Gastrocnemius medialis (tissue), 4 donors: ENCODE results near the gene GIMAP8.

Source experiments
- POLR2A ChIP-seq, 2 donors: fragments of 450-650 bp; IDR thresholded peaks; one replicate each; pipeline ENCODE4 v1.6.1; 2017; ENCODE audit warnings: antibody characterized with exemption in 2 of 2, mild to moderate bottlenecking in 2 of 2, moderate library complexity in 2 of 2
- TF ChIP-seq, protein P1 (sequence below), 5 experiments: fragments of 450-650 bp in 3 of 5; fragments of 200-600 bp in 2 of 5; sonication (generic) in 2 of 5; IDR thresholded peaks in 4 of 5; conservative IDR thresholded peaks in 1 of 5; 1 replicate in 4 of 5; 2 replicates in 1 of 5; pipeline ENCODE4 v1.5.1; 2016 to 2019; ENCODE audit warnings: antibody characterized with exemption in 5 of 5, mild to moderate bottlenecking in 3 of 5, moderate library complexity in 3 of 5

DNA sequence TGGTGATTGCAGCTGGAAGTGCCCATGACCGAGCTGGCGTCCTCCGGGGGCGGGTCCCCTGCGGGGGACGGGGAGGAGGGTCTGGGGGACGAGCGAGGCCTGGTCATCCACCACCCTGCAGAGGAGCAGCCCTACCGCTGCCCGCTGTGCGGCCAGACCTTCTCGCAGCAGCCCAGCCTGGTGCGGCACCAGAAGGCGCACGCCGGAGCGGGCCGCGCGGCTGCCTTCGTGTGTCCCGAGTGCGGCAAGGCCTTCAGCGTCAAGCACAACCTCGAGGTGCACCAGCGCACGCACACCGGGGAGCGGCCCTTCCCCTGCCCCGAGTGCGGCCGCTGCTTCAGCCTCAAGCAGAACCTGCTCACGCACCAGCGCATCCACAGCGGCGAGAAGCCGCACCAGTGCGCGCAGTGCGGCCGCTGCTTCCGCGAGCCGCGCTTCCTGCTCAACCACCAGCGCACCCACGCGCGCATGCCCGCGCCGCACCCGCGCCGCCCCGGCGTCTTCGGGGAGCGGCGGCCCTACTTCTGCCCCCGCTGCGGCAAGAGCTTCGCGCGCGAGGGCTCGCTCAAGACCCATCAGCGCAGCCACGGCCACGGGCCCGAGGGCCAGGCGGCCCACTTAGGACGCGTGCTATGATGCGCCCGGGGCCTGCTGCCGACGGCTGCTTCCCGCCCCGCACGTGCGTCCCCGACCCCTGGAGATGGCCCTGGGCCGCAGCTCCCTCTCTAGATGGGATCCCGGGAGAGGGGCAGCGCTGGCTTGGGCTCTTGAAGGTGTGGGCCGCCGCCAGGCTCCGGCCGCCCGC is 42.6 kb upstream of the GIMAP8 start:
- TF ChIP-seq, protein P1, sequence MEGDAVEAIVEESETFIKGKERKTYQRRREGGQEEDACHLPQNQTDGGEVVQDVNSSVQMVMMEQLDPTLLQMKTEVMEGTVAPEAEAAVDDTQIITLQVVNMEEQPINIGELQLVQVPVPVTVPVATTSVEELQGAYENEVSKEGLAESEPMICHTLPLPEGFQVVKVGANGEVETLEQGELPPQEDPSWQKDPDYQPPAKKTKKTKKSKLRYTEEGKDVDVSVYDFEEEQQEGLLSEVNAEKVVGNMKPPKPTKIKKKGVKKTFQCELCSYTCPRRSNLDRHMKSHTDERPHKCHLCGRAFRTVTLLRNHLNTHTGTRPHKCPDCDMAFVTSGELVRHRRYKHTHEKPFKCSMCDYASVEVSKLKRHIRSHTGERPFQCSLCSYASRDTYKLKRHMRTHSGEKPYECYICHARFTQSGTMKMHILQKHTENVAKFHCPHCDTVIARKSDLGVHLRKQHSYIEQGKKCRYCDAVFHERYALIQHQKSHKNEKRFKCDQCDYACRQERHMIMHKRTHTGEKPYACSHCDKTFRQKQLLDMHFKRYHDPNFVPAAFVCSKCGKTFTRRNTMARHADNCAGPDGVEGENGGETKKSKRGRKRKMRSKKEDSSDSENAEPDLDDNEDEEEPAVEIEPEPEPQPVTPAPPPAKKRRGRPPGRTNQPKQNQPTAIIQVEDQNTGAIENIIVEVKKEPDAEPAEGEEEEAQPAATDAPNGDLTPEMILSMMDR (IDR thresholded peaks at IDR 0.05 in 4 of 5, conservative IDR thresholded peaks at IDR 0.05 in 1 of 5) = no peak
- TF ChIP-seq POLR2A (IDR thresholded peaks at IDR 0.05) = no peak
